ENCODE data around the gene BMPR1B.
A peak's percentile ranks its signal among the peaks of the same experiment; 100 is the strongest.
"Not testable (repeated sequence)": the region's sequence is repeated elsewhere in the genome, so short reads cannot be mapped to it uniquely, and the experiment has no call there.

BMPR1B gene

GRCh38 chr4:95139424-95139823 is 381.7 kb downstream of the BMPR1B start:
- DNase-seq (ENCODE audit: low read depth in 2 of 2): not testable (repeated sequence)

- no peak for DNase-seq (ENCODE audit: low read depth in 2 of 2)
Observed at GRCh38 chr4:95141361-95141760, 383.6 kb downstream of the BMPR1B start.

GRCh38 chr4:95142932-95143331 is 385.2 kb downstream of the BMPR1B start:
- no peak for DNase-seq (ENCODE audit: low read depth in 2 of 2)

DNA sequence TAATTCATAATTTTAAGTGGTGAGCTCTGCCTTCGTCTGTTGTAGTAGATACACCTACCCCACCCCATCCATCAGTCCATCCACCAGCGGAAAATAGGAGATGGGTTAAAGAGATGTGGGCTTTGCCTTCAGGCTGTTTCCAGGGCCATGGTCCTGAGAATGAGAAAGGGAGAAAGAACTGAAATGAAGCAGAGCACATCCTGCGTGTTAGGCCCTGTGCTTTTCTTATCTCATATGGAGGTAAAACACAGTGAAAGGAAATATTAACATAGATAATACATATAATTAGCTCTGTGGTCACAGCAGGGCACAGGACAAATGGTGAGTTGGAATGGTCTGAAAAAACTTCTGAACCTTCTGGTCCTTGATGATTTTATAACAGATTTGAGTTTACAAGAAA is 393.5 kb downstream of the BMPR1B start:
- DNase-seq (ENCODE audit: low read depth in 2 of 2): no peak

- DNase-seq (ENCODE audit: low read depth in 2 of 2): no peak
Observed at GRCh38 chr4:95153182-95153581, 395.4 kb downstream of the BMPR1B start.

DNA sequence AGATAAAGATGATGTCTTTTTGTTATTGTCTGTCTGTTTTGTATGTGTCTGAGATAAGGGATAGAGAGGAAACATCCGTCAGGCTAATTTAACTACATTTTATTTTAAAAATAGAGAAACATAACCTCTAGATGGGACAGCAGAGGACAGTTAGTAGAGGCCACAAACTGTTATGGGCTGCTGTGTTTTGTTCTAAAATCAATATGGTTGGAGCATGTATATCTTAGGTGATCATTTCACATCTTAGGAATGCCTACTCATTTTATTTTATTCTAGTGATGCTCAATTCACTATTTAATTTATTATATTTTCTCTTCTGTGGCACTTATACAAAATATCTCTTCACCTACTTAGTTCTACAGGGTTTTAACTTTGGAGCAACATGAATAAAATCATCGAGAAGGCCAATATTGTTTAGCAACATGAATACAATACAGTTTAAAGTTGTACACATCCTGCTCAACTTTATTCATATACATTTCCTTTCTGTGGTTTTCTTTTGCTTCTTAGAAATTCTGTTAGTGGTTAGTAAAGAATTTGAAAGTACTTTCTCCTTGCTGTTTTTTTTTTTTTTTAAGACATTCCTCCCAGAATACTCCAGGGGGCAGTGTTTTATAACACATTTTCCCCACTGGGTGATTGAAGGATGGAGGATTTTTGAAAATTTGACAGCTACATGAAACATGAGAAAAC is 398.1 kb downstream of the BMPR1B start:
- no peak for DNase-seq (ENCODE audit: low read depth in 2 of 2)

GRCh38 chr4:95156452-95156765 is 398.7 kb downstream of the BMPR1B start:
- DNase-seq (ENCODE audit: low read depth in 2 of 2): no peak

DNA sequence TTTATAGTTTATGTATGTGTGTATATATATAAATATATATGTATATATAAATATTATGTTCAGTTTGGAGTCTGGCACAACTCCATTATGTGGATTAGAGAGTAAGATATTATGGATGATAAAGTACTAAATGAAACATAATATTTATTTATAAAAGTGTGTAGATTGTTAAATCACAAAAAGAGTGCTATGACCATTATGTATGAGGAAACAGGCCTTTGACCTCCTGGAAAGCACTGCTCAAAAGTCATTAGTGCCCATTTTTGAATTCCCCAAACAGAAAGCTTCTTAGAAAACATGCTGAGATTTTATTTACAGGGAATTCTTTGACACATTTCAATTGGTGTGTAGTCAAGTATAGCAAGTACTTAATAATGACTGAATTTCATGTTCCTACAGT is 399.8 kb downstream of the BMPR1B start:
- DNase-seq (ENCODE audit: low read depth in 2 of 2): no peak

DNA sequence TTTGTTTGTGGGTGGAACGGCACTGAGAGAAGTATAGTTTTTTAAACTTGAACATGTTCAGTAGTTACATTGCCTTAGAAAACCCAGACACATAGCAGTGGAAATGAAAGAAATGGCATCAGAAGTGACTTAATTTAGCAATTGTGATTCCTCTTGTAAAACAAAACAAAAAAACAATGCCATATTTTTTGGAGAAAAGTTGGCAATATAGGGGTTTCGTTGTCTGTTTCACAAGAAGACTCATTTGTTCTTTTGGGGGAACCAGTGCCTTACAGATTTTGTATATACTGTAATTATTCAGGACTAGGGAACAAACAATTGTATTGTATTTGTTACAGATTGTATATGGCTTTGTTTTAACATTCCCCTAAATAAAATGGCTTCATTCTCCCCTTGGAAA is 400.3 kb downstream of the BMPR1B start:
- DNase-seq (ENCODE audit: low read depth in 2 of 2): no peak

- no peak for DNase-seq (ENCODE audit: low read depth in 2 of 2)
Observed at GRCh38 chr4:95158626-95159025, 400.9 kb downstream of the BMPR1B start.

- DNase-seq (ENCODE audit: low read depth in 2 of 2): no peak
Observed at GRCh38 chr4:95159384-95159783, 401.6 kb downstream of the BMPR1B start.

GRCh38 chr4:95161781-95162469 is 404.2 kb downstream of the BMPR1B start:
- no peak for DNase-seq (ENCODE audit: low read depth in 2 of 2)

DNA sequence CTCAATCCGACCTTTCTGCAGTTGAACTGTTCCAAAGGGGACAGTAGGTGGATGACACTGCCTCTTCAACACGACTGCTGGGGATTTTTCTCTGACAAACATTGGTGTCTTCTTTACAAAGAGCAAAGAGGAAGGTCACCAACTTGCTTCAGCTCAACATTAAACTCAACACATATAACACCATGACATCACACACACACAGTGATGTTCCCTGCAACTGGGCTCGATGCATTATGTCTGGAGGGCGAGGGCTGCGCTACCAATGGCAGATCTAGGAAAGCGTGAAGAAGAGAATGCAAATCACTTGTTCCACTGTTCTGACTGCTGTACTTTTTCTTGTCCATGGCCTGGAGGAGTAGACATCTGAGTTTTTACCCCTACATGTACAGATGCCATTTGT is 405.1 kb downstream of the BMPR1B start:
- no peak for DNase-seq (ENCODE audit: low read depth in 2 of 2)

GRCh38 chr4:95165926-95166524 is 408.3 kb downstream of the BMPR1B start:
- DNase-seq (ENCODE audit: low read depth in 2 of 2): peak in 1 of 2 donors; percentile 15

- DNase-seq (ENCODE audit: low read depth in 2 of 2): no peak
Observed at GRCh38 chr4:95167805-95168204, 410.1 kb downstream of the BMPR1B start.

DNA sequence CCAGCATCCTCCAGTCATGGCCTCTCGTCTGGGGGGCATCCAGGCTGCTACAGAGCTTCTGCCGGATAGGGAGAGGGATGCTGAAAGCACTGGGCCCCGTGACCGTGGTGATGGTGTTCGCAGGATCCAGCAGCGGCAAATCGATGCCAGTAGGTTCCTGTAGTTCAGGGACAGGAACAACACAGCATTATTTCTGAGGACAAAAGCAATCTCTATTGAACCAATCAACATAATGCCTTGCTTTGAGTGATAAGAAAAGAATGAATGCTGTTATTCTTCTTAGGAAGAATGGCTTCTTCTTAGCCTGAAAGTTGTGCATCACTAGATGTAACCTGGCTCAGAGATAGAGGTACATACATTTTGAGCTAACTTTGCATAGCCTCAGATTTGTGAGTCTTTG is 412.4 kb downstream of the BMPR1B start:
- no peak for DNase-seq (ENCODE audit: low read depth in 2 of 2)

DNA sequence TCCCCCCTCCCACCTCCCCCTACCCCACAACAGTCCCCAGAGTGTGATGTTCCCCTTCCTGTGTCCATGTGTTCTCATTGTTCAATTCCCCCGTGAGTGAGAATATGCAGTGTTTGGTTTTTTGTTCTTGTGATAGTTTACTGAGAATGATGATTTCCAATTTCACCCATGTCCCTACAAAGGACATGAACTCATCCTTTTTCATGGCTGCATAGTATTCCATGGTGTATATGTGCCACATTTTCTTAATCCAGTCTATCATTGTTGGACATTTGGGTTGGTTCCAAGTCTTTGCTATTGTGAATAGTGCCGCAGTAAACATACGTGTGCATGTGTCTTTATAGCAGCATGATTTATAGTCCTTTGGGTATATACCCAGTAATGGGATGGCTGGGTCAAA is 413.6 kb downstream of the BMPR1B start:
- not testable (repeated sequence) for DNase-seq (ENCODE audit: low read depth in 2 of 2)

GRCh38 chr4:95178938-95179337 is 421.2 kb downstream of the BMPR1B start:
- no peak for DNase-seq (ENCODE audit: low read depth in 2 of 2)

GRCh38 chr4:95180531-95181242 is 422.9 kb downstream of the BMPR1B start:
- no peak for DNase-seq (ENCODE audit: low read depth in 2 of 2)

- DNase-seq (ENCODE audit: low read depth in 2 of 2): no peak
Observed at GRCh38 chr4:95181243-95181995, 423.7 kb downstream of the BMPR1B start.

DNA sequence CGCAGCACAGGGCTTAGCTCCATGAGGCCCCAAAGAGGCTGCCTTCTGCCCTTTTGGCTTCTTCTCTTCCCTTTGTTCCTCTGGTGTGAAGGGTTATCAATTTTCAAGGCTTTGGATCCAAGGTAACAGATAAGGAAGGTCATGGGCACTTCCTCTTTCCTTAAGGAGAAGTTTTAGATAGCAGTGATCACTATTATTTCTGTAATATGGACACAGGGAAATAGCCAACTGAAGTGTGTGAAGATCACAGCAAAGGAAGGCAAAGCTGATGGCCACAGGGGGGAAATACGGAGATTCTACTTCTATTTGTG is 424.2 kb downstream of the BMPR1B start:
- DNase-seq (ENCODE audit: low read depth in 2 of 2): no peak

All from stimulated activated CD4-positive, alpha-beta T cell treated with anti-CD3 and anti-CD28 coated beads, Interleukin-1b, Interleukin-23, amount 100 ng/mL, for 4 hours (primary cell).